ENCODE results near the gene PADI3.

DNA sequence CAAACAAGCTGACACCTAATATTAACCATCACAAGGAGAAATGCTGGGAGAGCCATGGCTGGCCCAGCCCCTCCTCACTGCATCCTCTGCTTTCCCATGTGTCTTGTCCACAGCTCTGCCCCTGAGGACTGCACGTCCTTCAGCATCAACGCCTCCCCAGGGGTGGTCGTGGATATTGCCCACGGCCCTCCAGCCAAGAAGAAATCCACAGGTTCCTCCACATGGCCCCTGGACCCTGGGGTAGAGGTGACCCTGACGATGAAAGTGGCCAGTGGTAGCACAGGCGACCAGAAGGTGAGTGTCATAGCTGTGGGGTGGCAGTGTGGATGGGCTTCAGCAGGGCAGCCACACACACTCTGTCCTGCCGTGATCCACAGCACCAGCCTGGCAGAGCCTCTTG is 82.0 kb downstream of the PADI3 start:
- TF ChIP-seq, protein P1, sequence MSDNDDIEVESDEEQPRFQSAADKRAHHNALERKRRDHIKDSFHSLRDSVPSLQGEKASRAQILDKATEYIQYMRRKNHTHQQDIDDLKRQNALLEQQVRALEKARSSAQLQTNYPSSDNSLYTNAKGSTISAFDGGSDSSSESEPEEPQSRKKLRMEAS (IDR thresholded peaks at IDR 0.05; ENCODE audit: low read depth), result no peak
- TF ChIP-seq, protein P2, sequence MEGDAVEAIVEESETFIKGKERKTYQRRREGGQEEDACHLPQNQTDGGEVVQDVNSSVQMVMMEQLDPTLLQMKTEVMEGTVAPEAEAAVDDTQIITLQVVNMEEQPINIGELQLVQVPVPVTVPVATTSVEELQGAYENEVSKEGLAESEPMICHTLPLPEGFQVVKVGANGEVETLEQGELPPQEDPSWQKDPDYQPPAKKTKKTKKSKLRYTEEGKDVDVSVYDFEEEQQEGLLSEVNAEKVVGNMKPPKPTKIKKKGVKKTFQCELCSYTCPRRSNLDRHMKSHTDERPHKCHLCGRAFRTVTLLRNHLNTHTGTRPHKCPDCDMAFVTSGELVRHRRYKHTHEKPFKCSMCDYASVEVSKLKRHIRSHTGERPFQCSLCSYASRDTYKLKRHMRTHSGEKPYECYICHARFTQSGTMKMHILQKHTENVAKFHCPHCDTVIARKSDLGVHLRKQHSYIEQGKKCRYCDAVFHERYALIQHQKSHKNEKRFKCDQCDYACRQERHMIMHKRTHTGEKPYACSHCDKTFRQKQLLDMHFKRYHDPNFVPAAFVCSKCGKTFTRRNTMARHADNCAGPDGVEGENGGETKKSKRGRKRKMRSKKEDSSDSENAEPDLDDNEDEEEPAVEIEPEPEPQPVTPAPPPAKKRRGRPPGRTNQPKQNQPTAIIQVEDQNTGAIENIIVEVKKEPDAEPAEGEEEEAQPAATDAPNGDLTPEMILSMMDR (IDR thresholded peaks at IDR 0.05), result no peak
- no peak for TF ChIP-seq EZH2phosphoT487 (IDR thresholded peaks at IDR 0.05; ENCODE audit: borderline replicate concordance, low read depth)
- TF ChIP-seq GATA2 (CRISPR knock-in tag; IDR thresholded peaks at IDR 0.05), result no peak
- no peak for TF ChIP-seq RCOR1 (IDR thresholded peaks at IDR 0.05; ENCODE audit: low read length)
- TF ChIP-seq, protein P3, sequence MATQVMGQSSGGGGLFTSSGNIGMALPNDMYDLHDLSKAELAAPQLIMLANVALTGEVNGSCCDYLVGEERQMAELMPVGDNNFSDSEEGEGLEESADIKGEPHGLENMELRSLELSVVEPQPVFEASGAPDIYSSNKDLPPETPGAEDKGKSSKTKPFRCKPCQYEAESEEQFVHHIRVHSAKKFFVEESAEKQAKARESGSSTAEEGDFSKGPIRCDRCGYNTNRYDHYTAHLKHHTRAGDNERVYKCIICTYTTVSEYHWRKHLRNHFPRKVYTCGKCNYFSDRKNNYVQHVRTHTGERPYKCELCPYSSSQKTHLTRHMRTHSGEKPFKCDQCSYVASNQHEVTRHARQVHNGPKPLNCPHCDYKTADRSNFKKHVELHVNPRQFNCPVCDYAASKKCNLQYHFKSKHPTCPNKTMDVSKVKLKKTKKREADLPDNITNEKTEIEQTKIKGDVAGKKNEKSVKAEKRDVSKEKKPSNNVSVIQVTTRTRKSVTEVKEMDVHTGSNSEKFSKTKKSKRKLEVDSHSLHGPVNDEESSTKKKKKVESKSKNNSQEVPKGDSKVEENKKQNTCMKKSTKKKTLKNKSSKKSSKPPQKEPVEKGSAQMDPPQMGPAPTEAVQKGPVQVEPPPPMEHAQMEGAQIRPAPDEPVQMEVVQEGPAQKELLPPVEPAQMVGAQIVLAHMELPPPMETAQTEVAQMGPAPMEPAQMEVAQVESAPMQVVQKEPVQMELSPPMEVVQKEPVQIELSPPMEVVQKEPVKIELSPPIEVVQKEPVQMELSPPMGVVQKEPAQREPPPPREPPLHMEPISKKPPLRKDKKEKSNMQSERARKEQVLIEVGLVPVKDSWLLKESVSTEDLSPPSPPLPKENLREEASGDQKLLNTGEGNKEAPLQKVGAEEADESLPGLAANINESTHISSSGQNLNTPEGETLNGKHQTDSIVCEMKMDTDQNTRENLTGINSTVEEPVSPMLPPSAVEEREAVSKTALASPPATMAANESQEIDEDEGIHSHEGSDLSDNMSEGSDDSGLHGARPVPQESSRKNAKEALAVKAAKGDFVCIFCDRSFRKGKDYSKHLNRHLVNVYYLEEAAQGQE (IDR thresholded peaks at IDR 0.05; ENCODE audit: low read depth, low read length), result no peak
- TF ChIP-seq, protein P4, sequence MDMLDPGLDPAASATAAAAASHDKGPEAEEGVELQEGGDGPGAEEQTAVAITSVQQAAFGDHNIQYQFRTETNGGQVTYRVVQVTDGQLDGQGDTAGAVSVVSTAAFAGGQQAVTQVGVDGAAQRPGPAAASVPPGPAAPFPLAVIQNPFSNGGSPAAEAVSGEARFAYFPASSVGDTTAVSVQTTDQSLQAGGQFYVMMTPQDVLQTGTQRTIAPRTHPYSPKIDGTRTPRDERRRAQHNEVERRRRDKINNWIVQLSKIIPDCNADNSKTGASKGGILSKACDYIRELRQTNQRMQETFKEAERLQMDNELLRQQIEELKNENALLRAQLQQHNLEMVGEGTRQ (IDR thresholded peaks at IDR 0.05; ENCODE audit: borderline replicate concordance, low read depth, low read length), result no peak
- no peak for TF ChIP-seq SMC3 (IDR thresholded peaks at IDR 0.05; ENCODE audit: low read depth, low read length)
- no peak for TF ChIP-seq ELF1 (IDR thresholded peaks at IDR 0.05)
- TF ChIP-seq GABPA (IDR thresholded peaks at IDR 0.05; ENCODE audit: low read depth), result no peak
- no peak for TF ChIP-seq RAD21 (IDR thresholded peaks at IDR 0.05; ENCODE audit: low read length)
- no peak for TF ChIP-seq YY1 (IDR thresholded peaks at IDR 0.05; ENCODE audit: low read depth)
- TF ChIP-seq, protein P5, sequence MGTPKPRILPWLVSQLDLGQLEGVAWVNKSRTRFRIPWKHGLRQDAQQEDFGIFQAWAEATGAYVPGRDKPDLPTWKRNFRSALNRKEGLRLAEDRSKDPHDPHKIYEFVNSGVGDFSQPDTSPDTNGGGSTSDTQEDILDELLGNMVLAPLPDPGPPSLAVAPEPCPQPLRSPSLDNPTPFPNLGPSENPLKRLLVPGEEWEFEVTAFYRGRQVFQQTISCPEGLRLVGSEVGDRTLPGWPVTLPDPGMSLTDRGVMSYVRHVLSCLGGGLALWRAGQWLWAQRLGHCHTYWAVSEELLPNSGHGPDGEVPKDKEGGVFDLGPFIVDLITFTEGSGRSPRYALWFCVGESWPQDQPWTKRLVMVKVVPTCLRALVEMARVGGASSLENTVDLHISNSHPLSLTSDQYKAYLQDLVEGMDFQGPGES (IDR thresholded peaks at IDR 0.05; ENCODE audit: low read depth, low read length), result no peak
